Stimulated activated naive CD8-positive, alpha-beta T cell treated with anti-CD3 and anti-CD28 coated beads, Interleukin-15, amount 100 ng/mL, for 72 hours (primary cell): Measurements from ENCODE around the gene CORO2B.
A peak's percentile ranks its signal among the peaks of the same experiment; 100 is the strongest.

Experiments
- ATAC-seq: fragments of 150-1000 bp; cut with Tn5 transposase; 2 replicates; pipeline ENCODE4 v1.10.0; 2021; ENCODE audit warnings: mild to moderate bottlenecking, moderate library complexity
- DNase-seq, 2 donors: peaks; one replicate each; pipeline ENCODE4 v3.0.0; 2021 to 2022
- H3K27ac Mint-ChIP-seq, 2 donors: one replicate each; pipeline ENCODE4 v1.8.0; 2022; ENCODE audit warnings: mild to moderate bottlenecking in 2 of 2, mixed read lengths in 2 of 2, moderate library complexity in 2 of 2
- H3K27me3 Mint-ChIP-seq: one replicate; pipeline ENCODE4 v1.8.0; 2022; ENCODE audit warnings: mixed read lengths
- H3K4me1 Mint-ChIP-seq: one replicate; pipeline ENCODE4 v1.8.0; 2022; ENCODE audit warnings: mild to moderate bottlenecking, mixed read lengths
- H3K4me3 Mint-ChIP-seq, 2 donors: one replicate each; pipeline ENCODE4 v1.8.0; 2022; ENCODE audit warnings: mild to moderate bottlenecking in 2 of 2, mixed read lengths in 2 of 2, moderate library complexity in 1 of 2
- H3K9me3 Mint-ChIP-seq, 2 donors: one replicate each; pipeline ENCODE4 v1.8.0; 2022; ENCODE audit warnings: mixed read lengths in 2 of 2

CORO2B gene

DNA sequence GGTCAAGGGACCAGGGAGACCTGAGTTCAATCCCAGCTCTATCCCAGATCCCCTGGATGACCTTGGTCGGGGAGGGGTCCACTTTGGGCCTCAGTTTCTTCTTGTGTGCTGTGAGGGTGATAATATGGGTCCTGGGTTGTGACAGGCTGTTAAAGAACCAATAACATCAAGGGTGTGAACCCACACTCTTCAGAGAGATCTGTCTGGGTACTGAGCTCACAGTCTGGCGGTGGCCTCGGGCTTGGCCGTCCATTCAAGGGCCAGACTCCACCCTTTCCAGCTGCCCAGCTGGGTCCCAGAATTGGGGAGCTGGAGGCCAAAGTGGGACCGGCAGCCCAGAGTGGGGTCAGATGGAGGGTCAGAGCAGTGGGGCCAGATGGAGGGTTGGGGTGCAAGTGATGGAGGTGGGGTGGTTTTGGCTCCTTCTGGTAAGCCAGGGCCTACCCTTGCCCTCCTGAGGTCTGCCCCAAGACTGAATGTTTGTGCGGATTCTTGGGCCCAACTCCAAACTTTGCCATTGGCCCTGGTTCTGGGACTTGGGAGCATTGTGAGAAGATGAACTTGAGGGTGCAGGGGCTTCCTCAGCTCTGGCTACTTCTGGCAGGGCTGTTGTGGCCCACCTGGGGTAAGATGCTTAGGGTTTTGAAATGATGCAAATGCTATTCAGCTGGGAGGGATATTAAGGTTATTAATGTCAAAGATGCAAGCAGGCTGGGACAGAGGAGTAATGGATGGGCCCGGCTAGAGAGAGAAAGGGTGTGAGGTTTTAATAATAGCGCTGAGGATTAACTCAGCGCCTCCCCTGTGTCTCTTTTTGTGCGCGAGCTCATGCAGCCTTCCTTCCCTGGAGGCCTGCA lies 1.5 kb downstream of the CORO2B start:
- Mint-ChIP-seq H3K4me3 (peak overlapping the region in 1 of 2 donors; percentile 33), H3K4me1 (peaks cover 19% of the 10 kb centered on the region), H3K9me3 (no peaks in the 10 kb centered on the region), H3K27me3 (peaks cover 61% of the 10 kb centered on the region), H3K27ac (peak overlapping the region in 1 of 2 donors; percentile 63)
- DNase-seq: no peak
- no peak for ATAC-seq

DNA sequence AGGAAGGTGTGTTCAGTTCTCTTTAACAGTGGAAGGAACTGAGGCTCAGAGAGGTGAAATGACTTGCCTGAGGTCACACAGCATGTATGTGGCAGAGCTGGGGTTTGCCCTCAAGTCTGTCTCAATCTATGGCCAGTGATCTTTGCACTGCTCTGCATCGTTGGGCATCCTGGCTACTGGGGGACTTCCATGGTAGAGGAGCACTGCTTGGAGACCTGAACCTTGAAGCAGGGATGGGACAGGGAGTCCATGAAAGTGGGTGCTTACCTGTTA lies 2.0 kb downstream of the CORO2B start:
- Mint-ChIP-seq H3K27ac (peak overlapping the region in 1 of 2 donors; percentile 63), H3K4me1 (peaks cover 19% of the 10 kb centered on the region), H3K9me3 (no peaks in the 10 kb centered on the region), H3K27me3 (peaks cover 55% of the 10 kb centered on the region), H3K4me3 (no peak overlapping the region)
- ATAC-seq (no peak), DNase-seq (no peak)

DNA sequence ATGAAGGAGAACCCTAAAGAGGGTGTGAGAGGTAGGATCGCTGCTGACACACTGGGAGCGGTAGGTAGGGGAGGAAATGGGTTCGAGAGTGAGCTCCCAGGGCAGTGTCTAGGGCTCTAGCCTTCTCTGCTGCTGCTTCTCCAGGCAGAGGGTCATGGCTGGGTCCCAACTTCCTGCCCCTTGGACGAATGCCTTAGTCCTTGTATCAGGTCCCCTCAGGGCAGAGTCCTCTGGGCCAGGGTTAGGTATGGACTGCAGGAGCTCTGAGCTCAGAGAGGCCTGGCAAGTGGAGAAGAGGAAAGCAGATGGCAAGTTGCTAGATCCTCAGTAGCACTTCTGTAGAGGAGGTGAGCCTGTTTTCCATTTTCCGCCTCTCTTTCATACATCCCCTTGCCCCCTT lies 2.9 kb downstream of the CORO2B start:
- ATAC-seq: no peak
- Mint-ChIP-seq H3K4me1 (peaks cover 25% of the 10 kb centered on the region), H3K9me3 (no peaks in the 10 kb centered on the region), H3K4me3 (no peak overlapping the region), H3K27ac (no peak overlapping the region), H3K27me3 (peaks cover 46% of the 10 kb centered on the region)
- no peak for DNase-seq

DNA sequence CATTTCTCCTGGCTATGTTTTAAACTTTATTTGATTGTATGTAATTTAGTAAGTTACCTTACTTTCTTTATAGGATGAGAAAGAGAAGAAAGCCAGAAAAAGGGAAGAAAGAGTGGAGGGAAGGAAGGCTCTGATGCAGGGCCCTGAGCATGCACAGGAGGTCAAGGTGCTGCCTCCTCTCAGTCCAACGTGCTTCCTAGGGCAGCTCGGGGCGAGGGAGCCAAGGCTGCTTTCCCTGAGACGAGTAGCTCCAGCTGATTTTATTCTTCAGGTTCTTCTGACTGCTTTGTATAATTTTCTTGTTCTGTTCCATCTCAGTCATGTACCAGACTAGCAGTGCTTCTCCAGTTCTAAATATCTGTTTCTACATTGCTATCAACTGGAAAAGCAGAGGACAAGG lies 3.4 kb downstream of the CORO2B start:
- Mint-ChIP-seq H3K4me3 (no peak overlapping the region), H3K27ac (no peak overlapping the region), H3K9me3 (no peaks in the 10 kb centered on the region), H3K27me3 (peaks cover 41% of the 10 kb centered on the region), H3K4me1 (peaks cover 25% of the 10 kb centered on the region)
- DNase-seq (no peak), ATAC-seq (no peak)

DNA sequence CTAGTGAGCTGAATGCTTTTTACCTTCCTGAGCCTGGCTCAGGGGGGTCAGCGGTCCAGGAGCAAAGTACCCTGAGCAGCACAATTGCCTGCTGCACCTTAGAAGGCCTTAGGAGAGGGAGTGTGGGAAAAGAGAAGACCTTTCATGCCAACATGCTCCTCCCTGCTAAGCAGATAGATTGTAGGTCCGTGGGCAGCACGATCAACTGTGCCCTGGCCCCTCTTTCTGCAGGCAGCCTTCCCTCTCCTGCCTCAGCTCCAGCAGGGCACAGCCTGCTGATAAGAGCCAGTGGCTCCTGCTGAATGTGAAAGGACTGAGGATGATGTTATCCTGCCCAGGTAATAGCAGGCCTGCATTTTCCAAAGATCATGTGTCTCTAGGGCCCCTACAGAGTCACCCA lies 4.1 kb downstream of the CORO2B start:
- peaks cover 24% of the 10 kb centered on the region for H3K4me1 Mint-ChIP-seq
- no peak for ATAC-seq
- peaks cover 35% of the 10 kb centered on the region for H3K27me3 Mint-ChIP-seq
- no peak for DNase-seq
- no peaks in the 10 kb centered on the region for H3K9me3 Mint-ChIP-seq
- H3K27ac Mint-ChIP-seq: no peak overlapping the region
- H3K4me3 Mint-ChIP-seq: no peak overlapping the region

DNA sequence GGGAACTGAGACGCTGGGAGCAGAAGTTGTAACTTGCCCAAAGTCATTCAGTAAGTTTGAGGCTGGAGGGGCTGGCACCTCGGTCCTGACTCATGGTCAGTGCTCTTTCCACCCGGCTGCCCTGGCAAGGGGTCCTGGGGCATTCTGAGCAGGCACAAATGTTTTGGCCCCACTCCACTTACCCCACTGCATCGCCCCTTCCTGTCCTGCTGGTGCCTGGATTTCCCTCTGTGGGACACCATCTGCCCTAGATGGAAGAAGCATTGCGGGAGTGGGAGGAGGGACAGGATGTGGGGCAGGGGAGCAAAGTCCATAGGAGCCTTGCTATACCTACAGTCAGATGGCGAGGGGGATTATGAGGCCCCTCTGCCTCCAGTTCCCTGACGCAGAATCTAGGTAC lies 4.5 kb downstream of the CORO2B start:
- Mint-ChIP-seq H3K27ac (no peak overlapping the region), H3K27me3 (peaks cover 30% of the 10 kb centered on the region), H3K4me3 (no peak overlapping the region), H3K4me1 (peaks cover 25% of the 10 kb centered on the region), H3K9me3 (no peaks in the 10 kb centered on the region)
- no peak for ATAC-seq
- DNase-seq: no peak

DNA sequence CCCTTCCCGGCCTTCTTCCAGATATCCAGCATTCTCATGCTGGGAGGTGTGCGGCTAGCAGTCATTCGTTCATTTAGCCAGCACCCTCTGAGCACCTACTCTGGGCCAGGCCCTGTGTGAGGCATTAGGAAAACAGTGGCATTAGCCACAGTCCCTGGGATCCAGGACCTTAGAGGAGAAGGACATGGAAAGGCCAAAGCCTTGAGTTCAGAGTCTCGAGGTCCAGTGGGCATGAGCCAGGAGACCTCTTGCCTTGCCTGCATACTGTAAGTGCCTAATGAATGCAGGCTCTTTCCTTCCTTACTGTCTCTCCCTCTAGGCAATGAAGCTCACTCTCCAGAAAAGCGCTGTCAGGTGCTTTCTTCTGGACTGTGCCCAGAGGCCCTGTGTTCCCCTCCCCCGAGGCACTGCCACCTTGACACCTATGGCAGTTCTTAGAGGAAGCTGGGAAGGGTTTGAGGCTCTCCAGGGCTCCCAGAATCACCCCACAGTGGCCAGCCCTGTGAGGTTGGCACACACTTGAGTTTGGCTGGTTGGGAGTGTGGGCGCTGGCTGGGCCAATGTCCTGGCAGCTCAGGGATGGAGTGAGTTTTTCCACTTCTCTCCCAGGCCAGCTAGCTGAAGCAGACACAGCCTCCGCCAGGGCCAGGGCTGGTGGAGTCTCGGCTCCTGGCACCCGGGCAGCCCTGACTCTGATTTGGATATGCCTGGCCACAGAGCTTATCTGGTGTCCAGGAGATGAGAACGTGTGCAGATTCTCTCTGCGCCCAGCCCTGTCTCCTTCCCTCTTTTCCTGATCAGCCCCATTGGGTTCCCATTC lies 5.4 kb downstream of the CORO2B start:
- peaks cover 29% of the 10 kb centered on the region for H3K4me1 Mint-ChIP-seq
- no peak overlapping the region for H3K4me3 Mint-ChIP-seq
- DNase-seq (no peak), ATAC-seq (no peak)
- H3K27ac Mint-ChIP-seq: no peak overlapping the region
- H3K27me3 Mint-ChIP-seq: peaks cover 28% of the 10 kb centered on the region
- no peaks in the 10 kb centered on the region for H3K9me3 Mint-ChIP-seq

DNA sequence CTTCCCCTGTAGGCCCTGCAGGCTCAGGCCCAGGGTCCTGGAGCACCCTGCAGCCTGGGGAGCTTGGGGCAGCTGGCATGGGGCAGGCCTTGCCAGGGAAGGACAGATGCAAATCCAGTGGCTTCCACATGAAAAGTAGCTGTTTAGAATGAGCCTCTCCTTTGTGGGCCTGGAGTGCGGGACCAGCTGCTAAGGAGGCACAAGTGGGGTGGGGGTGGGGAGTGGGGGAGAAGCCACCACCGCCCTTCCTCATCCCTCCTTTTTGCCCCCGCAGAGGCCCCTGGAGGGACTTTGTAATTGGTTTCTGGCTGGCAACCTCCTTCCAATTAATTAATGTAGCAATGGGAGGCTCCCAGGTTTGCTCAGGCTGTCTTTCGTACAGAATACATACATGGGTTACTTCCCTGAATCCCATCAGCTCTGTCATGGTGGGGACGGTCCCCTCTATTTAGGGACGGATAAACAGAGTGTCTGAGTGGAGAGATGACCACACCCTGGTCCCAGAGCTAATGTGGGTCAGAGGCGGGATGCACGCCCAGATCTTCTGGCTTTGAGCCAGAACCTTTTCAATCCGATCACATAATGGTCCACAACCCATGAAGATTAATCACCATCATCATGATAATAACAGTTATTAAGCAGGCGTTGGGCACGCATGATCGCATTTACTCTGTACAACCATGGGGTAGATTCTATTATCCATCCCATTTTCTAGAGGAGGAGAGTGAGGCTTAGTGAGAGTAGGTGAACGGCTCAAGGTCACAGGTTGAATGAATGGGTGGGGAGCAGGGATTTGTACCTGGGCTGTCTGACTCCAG lies 6.2 kb downstream of the CORO2B start:
- Mint-ChIP-seq H3K27ac (no peak overlapping the region), H3K9me3 (no peaks in the 10 kb centered on the region), H3K27me3 (peaks cover 19% of the 10 kb centered on the region), H3K4me3 (no peak overlapping the region), H3K4me1 (peaks cover 21% of the 10 kb centered on the region)
- ATAC-seq (no peak), DNase-seq (no peak)

DNA sequence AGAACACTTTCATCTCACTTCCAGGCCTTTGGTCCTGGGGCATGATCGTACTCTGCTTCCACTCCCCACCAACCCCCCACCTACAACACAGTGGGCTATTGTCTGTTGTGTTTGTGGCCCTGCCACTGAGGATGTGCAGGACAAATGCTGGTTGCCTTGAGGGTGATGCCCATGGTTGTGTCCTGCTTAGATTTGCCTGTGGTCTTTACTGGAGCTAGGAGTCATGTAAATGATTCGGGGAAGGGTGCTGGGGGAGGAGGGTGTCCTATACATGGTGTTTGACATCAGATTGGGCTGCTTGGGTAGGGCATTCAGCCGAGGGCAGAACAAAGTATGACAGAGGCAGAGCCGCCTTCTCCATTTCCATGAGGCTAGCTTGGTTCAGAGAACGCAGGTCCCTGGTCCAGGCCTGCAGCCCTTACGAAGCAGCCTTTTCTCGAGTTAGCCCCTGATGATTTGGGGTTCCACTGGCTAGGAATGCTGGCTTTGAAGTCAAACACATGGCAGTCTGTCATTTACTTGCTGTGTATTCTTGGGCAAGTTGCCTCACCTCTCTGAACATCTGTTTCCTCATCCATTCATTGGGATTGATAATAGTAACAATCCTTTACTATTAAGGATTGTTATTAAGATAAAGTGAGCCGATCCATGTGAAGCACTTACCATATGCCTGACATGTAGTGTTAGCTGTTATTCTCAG lies 6.9 kb downstream of the CORO2B start:
- H3K27me3 Mint-ChIP-seq: peaks cover 13% of the 10 kb centered on the region
- H3K27ac Mint-ChIP-seq: peak overlapping the region in 1 of 2 donors; percentile 90
- H3K9me3 Mint-ChIP-seq: no peaks in the 10 kb centered on the region
- peaks cover 20% of the 10 kb centered on the region for H3K4me1 Mint-ChIP-seq
- H3K4me3 Mint-ChIP-seq: no peak overlapping the region
- DNase-seq (no peak), ATAC-seq (no peak)

DNA sequence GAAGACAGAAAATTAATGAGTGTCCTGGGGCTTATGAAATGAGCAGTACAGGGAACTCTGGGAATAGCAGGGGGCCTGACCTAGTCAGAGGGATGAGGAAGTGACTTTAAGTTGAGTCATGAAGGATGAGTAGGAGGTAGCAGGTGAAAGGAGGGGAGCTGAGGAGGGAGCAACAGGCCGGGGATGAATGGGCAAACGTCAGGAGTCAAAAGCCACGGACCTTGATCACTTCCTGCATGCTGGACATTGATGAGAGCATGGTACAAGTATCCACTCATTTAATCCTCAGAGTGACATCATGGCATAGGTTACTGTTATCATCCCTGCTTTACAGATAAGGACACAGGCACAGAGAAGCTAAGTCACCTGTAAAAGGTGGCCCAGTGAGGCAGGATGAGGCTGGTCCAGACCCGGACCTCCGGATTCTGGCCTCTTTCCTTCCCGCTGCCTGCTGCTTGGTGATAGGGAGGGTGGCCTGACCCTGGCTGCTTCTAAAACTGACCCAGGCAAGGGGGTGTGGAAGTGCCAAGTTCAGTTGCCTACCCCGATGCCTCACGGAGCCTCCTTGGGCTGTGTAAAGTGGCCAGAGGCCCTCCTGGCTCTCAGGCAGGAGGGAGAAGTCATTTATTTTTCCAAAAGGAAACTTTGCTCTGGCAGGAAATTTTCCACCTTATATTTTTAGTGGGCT lies 7.6 kb downstream of the CORO2B start:
- Mint-ChIP-seq H3K27me3 (peaks cover 12% of the 10 kb centered on the region), H3K27ac (peak overlapping the region in 1 of 2 donors; percentile 90), H3K9me3 (no peaks in the 10 kb centered on the region), H3K4me1 (peaks cover 20% of the 10 kb centered on the region), H3K4me3 (no peak overlapping the region)
- no peak for ATAC-seq
- no peak for DNase-seq

DNA sequence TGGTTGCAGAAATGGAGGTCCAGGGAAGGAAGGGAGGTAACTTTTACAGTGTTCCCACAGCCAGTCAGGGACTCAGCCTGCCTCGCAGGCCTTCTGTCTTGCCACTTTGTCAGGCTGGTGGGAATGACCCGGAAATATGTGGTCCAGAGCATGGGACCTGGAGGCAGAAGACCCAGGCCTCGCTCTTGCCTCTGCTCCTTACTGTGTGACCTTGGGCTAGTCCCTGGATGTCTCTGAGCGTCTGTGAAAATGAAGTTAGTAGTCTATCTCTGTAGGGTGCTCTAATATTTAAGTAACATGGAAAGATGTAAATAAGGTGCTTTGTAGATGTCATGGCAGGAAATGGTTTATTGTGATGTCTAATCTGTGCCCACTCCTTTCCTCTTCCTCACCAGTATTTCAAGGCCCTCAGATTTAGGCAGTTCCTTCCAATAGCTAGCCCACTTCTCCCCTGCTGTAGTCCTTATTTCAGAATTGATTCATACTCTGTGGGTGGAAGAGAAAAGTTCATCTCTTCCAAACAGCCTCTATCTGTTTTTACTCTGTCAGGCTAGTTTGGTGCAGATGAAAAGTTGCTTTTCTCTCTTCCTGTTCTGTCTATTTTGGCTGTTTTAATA lies 9.1 kb downstream of the CORO2B start:
- H3K27me3 Mint-ChIP-seq: peaks cover 7% of the 10 kb centered on the region
- H3K9me3 Mint-ChIP-seq: no peaks in the 10 kb centered on the region
- DNase-seq (no peak), ATAC-seq (peak; percentile 68)
- H3K4me3 Mint-ChIP-seq: peak overlapping the region; percentile 4 to 14
- H3K4me1 Mint-ChIP-seq: peaks cover 20% of the 10 kb centered on the region
- H3K27ac Mint-ChIP-seq: peak overlapping the region; percentile 5 to 76

DNA sequence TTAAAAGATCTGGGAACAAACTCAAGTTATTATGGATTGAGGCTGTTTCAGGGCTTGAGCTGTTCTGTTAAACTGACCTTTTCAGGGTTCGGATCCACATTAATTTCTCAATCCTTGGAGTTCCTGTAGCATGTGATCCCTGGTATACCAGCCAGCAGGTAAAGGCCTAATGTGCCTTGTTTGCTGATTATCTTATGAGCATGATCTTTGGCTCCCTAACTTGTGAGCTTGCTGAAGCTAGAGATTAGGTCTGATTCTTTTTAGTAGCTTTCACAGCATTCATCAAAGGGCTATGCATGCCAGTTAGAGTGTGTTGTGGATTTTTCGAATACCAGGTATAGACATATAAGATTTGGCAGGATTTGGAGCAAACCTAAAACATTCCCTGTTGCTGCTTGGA lies 10.3 kb downstream of the CORO2B start:
- DNase-seq (no peak), ATAC-seq (no peak)
- no peak overlapping the region for H3K27ac Mint-ChIP-seq

DNA sequence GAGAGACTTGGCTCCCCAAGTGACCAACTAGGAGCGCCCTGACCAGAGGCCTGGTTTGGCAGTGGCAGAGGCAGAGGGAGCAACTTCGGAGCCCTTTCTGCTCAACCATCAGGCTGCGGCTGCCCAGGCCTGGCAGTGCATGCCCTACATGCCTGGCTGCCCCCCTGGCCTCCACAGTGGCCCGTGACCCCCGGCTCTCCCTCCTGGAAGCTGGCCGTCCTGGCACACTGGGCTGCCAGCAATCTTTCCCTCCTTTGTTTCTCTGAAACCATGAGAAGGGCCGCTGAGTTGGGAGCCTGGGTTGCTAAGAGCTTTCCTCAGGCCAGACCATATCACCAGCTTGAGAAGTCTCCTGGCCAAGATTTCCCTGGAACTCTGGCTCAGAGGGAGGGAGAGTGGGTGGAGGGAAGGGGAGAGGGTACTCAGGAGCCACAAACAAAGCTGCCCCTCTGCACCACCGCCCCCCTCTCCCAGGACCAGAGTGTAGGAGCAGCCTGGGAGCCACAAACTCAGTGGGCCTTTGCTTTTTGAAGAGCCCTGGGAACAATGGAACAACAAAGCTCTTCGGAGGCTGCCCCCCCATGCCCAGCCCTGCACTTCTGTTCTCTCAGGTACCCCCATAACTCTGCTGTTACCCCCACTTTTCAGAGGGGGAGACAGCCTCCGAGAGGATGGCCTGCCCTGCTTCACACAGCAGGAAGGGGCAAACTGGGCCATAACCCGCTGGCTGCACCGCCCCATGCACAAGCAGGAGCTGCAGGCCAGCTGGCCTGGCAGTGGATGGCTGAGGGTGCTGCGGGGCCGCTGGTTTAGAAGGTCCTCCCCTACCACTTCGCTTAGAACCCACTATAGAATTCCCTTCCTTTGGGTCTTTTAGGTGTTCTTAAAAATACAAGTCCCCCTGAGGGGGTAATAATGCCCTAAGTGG lies 11.3 kb downstream of the CORO2B start:
- Mint-ChIP-seq H3K4me3 (no peak overlapping the region), H3K9me3 (no peaks in the 10 kb centered on the region), H3K4me1 (peaks cover 20% of the 10 kb centered on the region), H3K27me3 (peaks cover 12% of the 10 kb centered on the region), H3K27ac (peak overlapping the region in 1 of 2 donors; percentile 68)
- DNase-seq: no peak
- ATAC-seq: no peak

More for the DNA sequence above, 10.3 kb downstream of the CORO2B start:
- Mint-ChIP-seq H3K27me3 (peaks cover 12% of the 10 kb centered on the region), H3K9me3 (no peaks in the 10 kb centered on the region), H3K4me1 (peaks cover 20% of the 10 kb centered on the region), H3K4me3 (no peak overlapping the region)
